Progenitor cell of endocrine pancreas (in vitro differentiated cells): ENCODE results near the gene SPEF2. TPM values are rescaled to one million over a fixed set of nuclear protein-coding genes. Genes with fewer than 3 reads are reported as not detected.

Source experiments
- DNase-seq: peaks from one replicate; pipeline ENCODE4 v3.0.0; 2021; ENCODE audit warnings: low spot score; ENCODE audit not compliant: unreplicated experiment
- H3K27ac Mint-ChIP-seq: 2 replicates; pipeline ENCODE4 v1.8.0; 2021; ENCODE audit warnings: mild to moderate bottlenecking, moderate library complexity, mixed read lengths
- H3K27me3 Mint-ChIP-seq: 2 replicates; pipeline ENCODE4 v1.8.0; 2021; ENCODE audit warnings: mixed read lengths
- H3K36me3 Mint-ChIP-seq: 2 replicates; pipeline ENCODE4 v1.8.0; 2022; ENCODE audit warnings: mixed read lengths; ENCODE audit not compliant: insufficient read depth
- H3K4me1 Mint-ChIP-seq: 2 replicates; pipeline ENCODE4 v1.8.0; 2021; ENCODE audit warnings: low read depth, mixed read lengths
- H3K4me3 Mint-ChIP-seq: 2 replicates; pipeline ENCODE4 v1.8.0; 2021; ENCODE audit warnings: low read depth, mild to moderate bottlenecking, moderate library complexity, mixed read lengths
- H3K9me3 Mint-ChIP-seq: 2 replicates; pipeline ENCODE4 v1.8.0; 2021; ENCODE audit warnings: low read depth, mixed read lengths
- total RNA-seq: library from RNA; stranded (reverse); gene quantifications from 2 replicates; pipeline ENCODE4 v1.2.1, GENCODE V29; 2021
- TF ChIP-seq, protein P1 (sequence below): fragments of 200-600 bp; sonication (generic); IDR thresholded peaks from one replicate; pipeline ENCODE4 v1.5.0; 2021; ENCODE audit warnings: antibody characterized with exemption, mild to moderate bottlenecking; ENCODE audit not compliant: unreplicated experiment

Gene SPEF2
- total RNA-seq, 1 donor from 2014 or later = 16.0 TPM

DNA sequence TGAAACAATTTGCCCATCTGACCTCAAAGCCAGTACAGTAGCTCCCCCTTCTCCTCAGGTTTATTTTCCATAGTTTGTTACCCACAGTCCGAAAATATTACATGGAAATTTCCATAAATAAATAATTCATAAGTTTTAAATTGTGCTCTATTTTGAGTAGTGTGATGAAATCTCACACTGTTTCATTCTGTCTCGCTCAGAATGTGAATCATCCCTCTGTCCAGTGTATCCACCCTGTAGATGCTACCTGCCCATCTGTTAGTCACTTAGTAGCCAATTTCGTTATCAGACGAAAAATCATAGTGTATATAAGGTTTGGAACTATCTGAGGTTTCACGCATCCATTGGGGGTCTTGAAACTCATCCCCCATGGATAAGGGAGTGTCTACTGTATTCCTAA, 138.3 kb downstream of the SPEF2 start:
- H3K9me3 Mint-ChIP-seq = no peaks in the 10 kb centered on the region
- no peak for DNase-seq
- H3K27me3 Mint-ChIP-seq = no peaks in the 10 kb centered on the region
- TF ChIP-seq, protein P1, sequence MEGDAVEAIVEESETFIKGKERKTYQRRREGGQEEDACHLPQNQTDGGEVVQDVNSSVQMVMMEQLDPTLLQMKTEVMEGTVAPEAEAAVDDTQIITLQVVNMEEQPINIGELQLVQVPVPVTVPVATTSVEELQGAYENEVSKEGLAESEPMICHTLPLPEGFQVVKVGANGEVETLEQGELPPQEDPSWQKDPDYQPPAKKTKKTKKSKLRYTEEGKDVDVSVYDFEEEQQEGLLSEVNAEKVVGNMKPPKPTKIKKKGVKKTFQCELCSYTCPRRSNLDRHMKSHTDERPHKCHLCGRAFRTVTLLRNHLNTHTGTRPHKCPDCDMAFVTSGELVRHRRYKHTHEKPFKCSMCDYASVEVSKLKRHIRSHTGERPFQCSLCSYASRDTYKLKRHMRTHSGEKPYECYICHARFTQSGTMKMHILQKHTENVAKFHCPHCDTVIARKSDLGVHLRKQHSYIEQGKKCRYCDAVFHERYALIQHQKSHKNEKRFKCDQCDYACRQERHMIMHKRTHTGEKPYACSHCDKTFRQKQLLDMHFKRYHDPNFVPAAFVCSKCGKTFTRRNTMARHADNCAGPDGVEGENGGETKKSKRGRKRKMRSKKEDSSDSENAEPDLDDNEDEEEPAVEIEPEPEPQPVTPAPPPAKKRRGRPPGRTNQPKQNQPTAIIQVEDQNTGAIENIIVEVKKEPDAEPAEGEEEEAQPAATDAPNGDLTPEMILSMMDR = no peak
- H3K27ac Mint-ChIP-seq = no peak overlapping the region
- H3K4me1 Mint-ChIP-seq = peaks cover 9% of the 10 kb centered on the region
- H3K36me3 Mint-ChIP-seq = no peaks in the 10 kb centered on the region
- H3K4me3 Mint-ChIP-seq = no peak overlapping the region

DNA sequence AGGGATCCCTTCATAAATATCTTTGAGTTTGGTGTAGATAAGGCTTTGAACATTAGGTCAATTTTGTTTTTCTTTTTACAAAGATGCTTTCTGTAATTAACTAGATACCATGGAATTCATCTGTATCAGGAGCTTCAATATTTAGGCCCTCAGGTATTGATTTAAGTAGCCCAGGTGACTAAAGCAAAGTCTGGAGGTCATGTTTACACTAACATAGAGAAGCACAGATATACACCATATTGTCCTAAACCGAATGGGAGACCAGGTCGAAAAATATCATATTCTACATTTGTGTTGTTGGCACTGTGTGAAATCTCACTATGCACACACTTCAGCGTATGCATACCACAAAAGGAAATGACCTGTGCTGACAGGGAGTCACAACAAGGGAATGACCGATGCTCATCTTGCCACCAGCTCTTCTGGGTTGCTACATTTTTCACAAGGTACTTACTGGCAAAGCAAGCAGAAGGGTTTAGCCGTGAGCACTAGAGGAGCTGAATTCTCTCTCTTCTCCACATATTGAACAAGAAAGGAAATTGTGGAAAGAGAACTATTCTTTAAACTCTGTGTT, 140.6 kb downstream of the SPEF2 start:
- Mint-ChIP-seq H3K27me3 (peaks cover 4% of the 10 kb centered on the region), H3K4me3 (no peak overlapping the region), H3K36me3 (no peaks in the 10 kb centered on the region), H3K27ac (peak overlapping the region; percentile 49), H3K9me3 (peaks cover 3% of the 10 kb centered on the region), H3K4me1 (peaks cover 9% of the 10 kb centered on the region)
- DNase-seq = no peak
- TF ChIP-seq, protein P1 = no peak

- Mint-ChIP-seq H3K27ac (no peak overlapping the region), H3K36me3 (no peaks in the 10 kb centered on the region), H3K9me3 (peaks cover 3% of the 10 kb centered on the region), H3K4me1 (peaks cover 9% of the 10 kb centered on the region), H3K27me3 (peaks cover 13% of the 10 kb centered on the region), H3K4me3 (no peak overlapping the region)
- TF ChIP-seq, protein P1 = no peak
- DNase-seq = no peak
These were observed 143.9 kb downstream of the SPEF2 start for GRCh38 chr5:35761541-35761940.

DNA sequence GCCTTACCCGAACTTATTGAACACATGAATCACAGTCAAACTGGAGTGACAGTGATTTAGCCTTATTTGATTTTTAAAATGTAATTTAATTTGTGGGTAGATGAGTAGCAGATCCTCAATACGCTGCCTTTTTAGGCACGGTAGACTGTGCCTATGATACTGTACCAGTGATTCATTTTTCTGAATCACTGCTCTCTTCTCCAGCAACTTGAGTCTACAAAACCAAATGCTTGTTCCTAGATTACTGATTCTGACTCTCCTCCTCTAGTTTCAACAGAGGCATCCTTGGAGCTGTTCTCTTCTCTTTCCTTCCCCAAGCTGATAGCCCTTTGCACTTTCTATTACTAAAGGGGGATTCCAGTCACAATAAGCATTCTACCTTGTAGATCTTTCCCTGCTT, 144.7 kb downstream of the SPEF2 start:
- no peak for DNase-seq
- H3K4me1 Mint-ChIP-seq = peaks cover 9% of the 10 kb centered on the region
- H3K36me3 Mint-ChIP-seq = no peaks in the 10 kb centered on the region
- peaks cover 3% of the 10 kb centered on the region for H3K9me3 Mint-ChIP-seq
- H3K4me3 Mint-ChIP-seq = no peak overlapping the region
- H3K27me3 Mint-ChIP-seq = peaks cover 13% of the 10 kb centered on the region
- TF ChIP-seq, protein P1 = no peak
- H3K27ac Mint-ChIP-seq = no peak overlapping the region

GRCh38 chr5:35765921-35766320, 148.3 kb downstream of the SPEF2 start:
- H3K27me3 Mint-ChIP-seq = peaks cover 17% of the 10 kb centered on the region
- no peak for DNase-seq
- H3K36me3 Mint-ChIP-seq = no peaks in the 10 kb centered on the region
- H3K4me1 Mint-ChIP-seq = no peaks in the 10 kb centered on the region
- H3K27ac Mint-ChIP-seq = no peak overlapping the region
- H3K4me3 Mint-ChIP-seq = no peak overlapping the region
- H3K9me3 Mint-ChIP-seq = peaks cover 3% of the 10 kb centered on the region
- TF ChIP-seq, protein P1 = no peak
